Fibroblast of the aortic adventitia (primary cell): ENCODE results near the gene TMX4. TPM values are rescaled to one million over a fixed set of nuclear protein-coding genes. Genes with fewer than 3 reads are reported as not detected.

Source experiments
- DNase-seq: peaks from one replicate; pipeline ENCODE4 v3.0.0-alpha.2; 2010; ENCODE audit warnings: low read depth
- H3K4me3 ChIP-seq: 2 replicates; pipeline ENCODE4 v1.5.1; 2011; ENCODE audit warnings: low read depth, mild to moderate bottlenecking, control low read depth, low read length, moderate library complexity
- CTCF ChIP-seq: IDR thresholded peaks from 2 replicates; pipeline ENCODE4 v1.5.1; 2011; ENCODE audit warnings: mild to moderate bottlenecking, low read length, control low read depth, inconsistent platforms; ENCODE audit not compliant: insufficient read depth
- total RNA-seq: library from RNA; depleted of rRNA; stranded (reverse); fragments of >200 nt; gene quantifications from 2 replicates; pipeline ENCODE4 v1.2.3, GENCODE V29; 2012; ENCODE audit warnings: low replicate concordance

TMX4 gene
- total RNA-seq, 1 donor = 54.6 TPM

- TF ChIP-seq CTCF = no peak
- no peak for DNase-seq
- H3K4me3 ChIP-seq = no peak overlapping the region
Observed at GRCh38 chr20:7935027-7935551, 84.5 kb downstream of the TMX4 start.

GRCh38 chr20:7933346-7933745 is 86.2 kb downstream of the TMX4 start:
- no peak overlapping the region for H3K4me3 ChIP-seq
- TF ChIP-seq CTCF = no peak
- DNase-seq = no peak

GRCh38 chr20:7930343-7930742 is 89.2 kb downstream of the TMX4 start:
- no peak for TF ChIP-seq CTCF
- H3K4me3 ChIP-seq = no peak overlapping the region
- DNase-seq = peak; percentile 10

Other genes with a start within 250 kb of the TMX4 start
- gene HAO1, start 79.3 kb downstream of the TMX4 start, total RNA-seq = not detected in 2 replicates
- 39.2 and 46.5 TPM in 2 replicates for gene PLCB1, start 112.5 kb upstream of the TMX4 start, total RNA-seq